ENCODE measurements around the gene CPAMD8.

The CPAMD8 gene

DNA sequence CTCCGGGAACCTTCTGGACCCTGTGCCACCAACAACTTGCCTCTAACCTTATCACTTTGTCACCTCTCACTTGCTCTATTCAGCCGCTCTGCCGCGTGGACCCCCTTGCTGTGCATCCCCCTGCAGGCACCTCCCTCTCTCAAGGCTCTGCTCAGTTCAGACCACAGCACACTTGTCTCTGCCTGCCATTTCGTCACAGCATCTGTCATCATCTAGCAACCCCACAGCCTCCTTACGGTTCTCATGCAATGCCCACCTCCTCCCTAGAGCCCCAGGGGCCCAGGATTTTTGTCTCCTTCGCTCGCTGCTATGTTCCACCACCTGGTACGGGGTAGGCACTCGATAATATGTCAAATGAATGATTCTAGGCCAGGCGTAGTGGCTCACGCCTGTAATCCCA is 43.8 kb upstream of the CPAMD8 start:
- TF ChIP-seq, protein P1, sequence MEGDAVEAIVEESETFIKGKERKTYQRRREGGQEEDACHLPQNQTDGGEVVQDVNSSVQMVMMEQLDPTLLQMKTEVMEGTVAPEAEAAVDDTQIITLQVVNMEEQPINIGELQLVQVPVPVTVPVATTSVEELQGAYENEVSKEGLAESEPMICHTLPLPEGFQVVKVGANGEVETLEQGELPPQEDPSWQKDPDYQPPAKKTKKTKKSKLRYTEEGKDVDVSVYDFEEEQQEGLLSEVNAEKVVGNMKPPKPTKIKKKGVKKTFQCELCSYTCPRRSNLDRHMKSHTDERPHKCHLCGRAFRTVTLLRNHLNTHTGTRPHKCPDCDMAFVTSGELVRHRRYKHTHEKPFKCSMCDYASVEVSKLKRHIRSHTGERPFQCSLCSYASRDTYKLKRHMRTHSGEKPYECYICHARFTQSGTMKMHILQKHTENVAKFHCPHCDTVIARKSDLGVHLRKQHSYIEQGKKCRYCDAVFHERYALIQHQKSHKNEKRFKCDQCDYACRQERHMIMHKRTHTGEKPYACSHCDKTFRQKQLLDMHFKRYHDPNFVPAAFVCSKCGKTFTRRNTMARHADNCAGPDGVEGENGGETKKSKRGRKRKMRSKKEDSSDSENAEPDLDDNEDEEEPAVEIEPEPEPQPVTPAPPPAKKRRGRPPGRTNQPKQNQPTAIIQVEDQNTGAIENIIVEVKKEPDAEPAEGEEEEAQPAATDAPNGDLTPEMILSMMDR (IDR thresholded peaks at IDR 0.05; ENCODE audit: low read depth, low read length) = no peak

DNA sequence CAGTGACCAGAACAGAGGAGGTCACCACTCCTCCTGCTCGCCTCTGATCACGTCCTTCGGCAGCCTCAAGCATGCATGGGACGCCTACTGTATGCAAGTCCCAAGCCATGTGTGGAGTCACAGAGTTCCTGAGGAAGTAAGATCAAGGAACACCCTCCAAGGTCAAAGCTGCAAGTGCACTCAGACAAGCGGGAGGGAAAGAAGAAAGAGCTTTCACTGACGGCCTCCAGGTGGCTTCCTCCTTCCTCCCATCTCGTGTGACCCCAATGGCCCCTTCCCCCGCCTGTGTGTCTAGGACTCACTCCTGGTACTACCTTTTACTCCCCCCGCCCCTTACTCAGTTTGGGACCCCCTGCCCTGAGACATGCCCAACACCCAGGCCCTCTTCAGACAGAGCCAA is 42.6 kb upstream of the CPAMD8 start:
- no peak overlapping the region for H3K4me3 ChIP-seq (ENCODE audit: low read depth, low read length)
- TF ChIP-seq, protein P1 (IDR thresholded peaks at IDR 0.05; ENCODE audit: low read depth, low read length) = no peak

More for the DNA sequence above, 43.8 kb upstream of the CPAMD8 start:
- H3K4me3 ChIP-seq (ENCODE audit: low read depth, low read length) = no peak overlapping the region

DNA sequence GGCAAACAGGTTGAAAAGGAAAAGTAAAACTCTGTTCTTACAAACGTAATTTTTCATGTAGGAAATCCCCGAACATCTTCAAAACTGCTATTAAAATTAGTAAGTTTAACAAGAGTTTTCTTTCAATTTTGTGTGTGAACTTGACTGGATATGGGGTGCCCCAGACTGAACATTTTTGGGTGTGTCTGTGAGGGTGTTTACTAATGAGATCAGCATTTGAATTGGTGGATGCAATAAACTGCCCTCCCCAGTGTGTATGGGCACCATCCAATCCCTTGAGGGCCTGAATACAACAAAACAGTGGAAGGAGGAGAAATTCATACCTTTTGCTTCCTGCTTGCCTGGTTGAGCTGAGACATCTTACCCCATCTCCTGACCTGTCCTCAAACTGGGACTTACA is 36.8 kb upstream of the CPAMD8 start:
- no peak overlapping the region for H3K4me3 ChIP-seq (ENCODE audit: low read depth, low read length)
- TF ChIP-seq, protein P1 (IDR thresholded peaks at IDR 0.05; ENCODE audit: low read depth, low read length) = no peak

DNA sequence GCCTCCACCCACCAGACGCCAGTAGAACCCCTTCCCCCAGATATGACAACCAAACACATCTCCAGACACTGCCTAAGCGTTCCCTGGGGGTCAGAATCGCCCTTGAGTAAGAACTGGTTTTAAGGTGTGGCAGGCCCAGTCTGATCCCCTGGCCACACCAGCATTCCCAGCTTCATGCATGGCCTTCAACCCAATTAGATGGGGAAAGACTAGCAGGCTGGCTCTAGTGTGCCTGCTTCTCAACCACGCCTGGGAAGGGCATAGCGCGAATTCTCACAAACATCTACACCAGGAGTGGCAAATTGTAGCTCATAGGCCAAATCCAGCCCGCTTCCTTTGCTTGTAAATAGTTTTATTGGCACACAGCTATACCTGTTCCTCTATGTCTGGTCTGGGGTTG is 35.1 kb upstream of the CPAMD8 start:
- TF ChIP-seq, protein P1 (IDR thresholded peaks at IDR 0.05; ENCODE audit: low read depth, low read length) = no peak
- H3K4me3 ChIP-seq (ENCODE audit: low read depth, low read length) = no peak overlapping the region

DNA sequence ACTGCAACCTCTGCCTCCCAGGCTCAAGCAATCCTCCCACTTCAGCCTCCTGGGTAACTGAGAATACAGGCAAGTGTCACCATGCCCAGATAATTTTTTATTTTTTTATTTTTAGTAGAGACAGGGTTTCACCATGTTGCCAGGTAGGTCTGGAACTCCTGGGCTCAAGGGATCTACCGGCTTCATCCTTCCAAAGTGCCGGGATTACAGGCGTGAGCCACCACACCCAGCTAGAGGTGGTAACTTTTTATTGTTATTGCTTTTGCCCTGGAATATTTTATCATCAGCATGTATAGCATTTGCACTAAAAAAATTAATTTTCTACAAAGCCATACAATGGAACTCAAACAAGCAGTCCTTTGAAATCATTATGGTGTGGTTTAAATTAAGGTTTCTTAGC is 34.6 kb upstream of the CPAMD8 start:
- no peak overlapping the region for H3K4me3 ChIP-seq (ENCODE audit: low read depth, low read length)
- TF ChIP-seq, protein P1 (IDR thresholded peaks at IDR 0.05; ENCODE audit: low read depth, low read length) = no peak

DNA sequence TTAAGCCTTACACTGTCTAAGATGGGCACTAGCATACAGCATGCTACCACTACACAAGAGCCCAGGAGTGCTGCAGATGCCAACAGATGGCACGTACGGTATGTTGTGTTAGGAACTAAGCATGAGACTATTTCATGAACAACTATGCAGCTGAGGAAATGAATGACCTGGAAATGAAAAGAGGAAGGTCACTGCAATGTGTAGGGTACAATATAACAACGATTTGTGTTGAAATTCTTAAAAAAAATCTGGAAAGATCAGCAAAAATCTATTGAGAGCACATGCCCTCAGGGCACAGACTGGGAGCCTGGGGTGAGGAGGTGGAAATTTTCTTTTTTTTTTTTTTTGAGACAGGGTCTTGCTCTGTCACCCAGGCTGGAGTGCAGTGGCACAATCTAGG is 34.2 kb upstream of the CPAMD8 start:
- no peak overlapping the region for H3K4me3 ChIP-seq (ENCODE audit: low read depth, low read length)
- TF ChIP-seq, protein P1 (IDR thresholded peaks at IDR 0.05; ENCODE audit: low read depth, low read length) = no peak

DNA sequence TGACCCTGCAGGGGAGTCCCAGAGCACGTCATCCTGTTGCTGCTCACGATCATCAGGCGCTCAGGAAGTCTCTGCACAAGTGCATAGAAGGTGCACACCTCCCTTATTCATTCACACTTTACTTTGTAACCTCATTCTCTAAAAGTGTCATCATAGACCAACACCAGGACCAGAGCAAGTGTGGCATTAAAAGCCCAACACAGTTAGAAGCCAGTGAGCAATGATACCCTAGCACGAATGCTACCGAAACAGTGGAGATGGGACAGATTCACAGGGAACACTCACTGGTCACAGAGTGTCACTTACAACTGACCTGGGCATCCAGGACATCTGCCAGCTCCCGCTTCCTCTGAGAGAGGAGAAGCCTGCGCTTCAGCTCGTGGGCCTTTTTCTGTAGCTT is 31.6 kb upstream of the CPAMD8 start:
- no peak overlapping the region for H3K4me3 ChIP-seq (ENCODE audit: low read depth, low read length)
- TF ChIP-seq, protein P1 (IDR thresholded peaks at IDR 0.05; ENCODE audit: low read depth, low read length) = no peak

Data from WI38 (cell line).